Tibial nerve (tissue), 4 donors: ENCODE data around the gene ZNF98. TPM values are rescaled to one million over a fixed set of nuclear protein-coding genes. Genes with fewer than 3 reads are reported as not detected.

Source experiments
- DNase-seq, 2 donors: peaks; one replicate each; pipeline ENCODE4 v3.0.0-alpha.2; 2019; ENCODE audit warnings: low spot score in 2 of 2
- H3K27ac ChIP-seq, 4 donors: fragments of 200-600 bp; sonication (generic) in 3 of 4; one replicate each; pipeline ENCODE4 v1.5.1; 2017 to 2019; ENCODE audit warnings: mild to moderate bottlenecking in 1 of 4
- H3K27me3 ChIP-seq, 2 donors: fragments of 200-600 bp; sonication (generic) in 1 of 2; one replicate each; pipeline versions ENCODE4 v1.5.1 to v1.6.0; 2017 to 2019
- H3K36me3 ChIP-seq, 3 donors: fragments of 200-600 bp; sonication (generic); one replicate each; pipeline ENCODE4 v1.5.1; 2018 to 2019
- H3K4me1 ChIP-seq, 4 donors: fragments of 200-600 bp; sonication (generic) in 3 of 4; one replicate each; pipeline ENCODE4 v1.5.1; 2017 to 2019
- H3K4me3 ChIP-seq, 4 donors: fragments of 200-600 bp; sonication (generic) in 3 of 4; one replicate each; pipeline ENCODE4 v1.5.1; 2017 to 2019; ENCODE audit warnings: mild to moderate bottlenecking in 1 of 4, moderate library complexity in 1 of 4
- H3K9me3 ChIP-seq, 4 donors: fragments of 200-600 bp; sonication (generic) in 3 of 4; one replicate each; pipeline ENCODE4 v1.5.1; 2017 to 2019
- EP300 ChIP-seq, 2 donors: sonication (generic); formaldehyde crosslinking; IDR thresholded peaks; one replicate each; pipeline ENCODE4 v1.6.1; 2017; ENCODE audit warnings: antibody characterized with exemption in 2 of 2, mild to moderate bottlenecking in 1 of 2
- POLR2A ChIP-seq, 2 donors: fragments of 450-650 bp; IDR thresholded peaks; one replicate each; pipeline ENCODE4 v1.6.1; 2017; ENCODE audit warnings: antibody characterized with exemption in 2 of 2, mild to moderate bottlenecking in 2 of 2, moderate library complexity in 2 of 2
- WGBS, 2 donors: methylation state at CpG; one replicate each; pipeline ENCODE4 v1.1.5; 2018; 5-methylcytosine and 5-hydroxymethylcytosine counted together
- small RNA-seq: library from RNA; depleted of rRNA; stranded (forward); fragments of <200 nt; gene quantifications from one replicate; pipeline ENCODE3, GENCODE V24; 2016
- total RNA-seq, 4 donors: library from RNA; depleted of rRNA; stranded (reverse); fragments of >200 nt; gene quantifications; one replicate each; pipeline ENCODE4 v1.1.0, GENCODE V29; 2016
- TF ChIP-seq, protein P1 (sequence below), 5 experiments: fragments of 200-600 bp in 3 of 5; fragments of 450-650 bp in 2 of 5; sonication (generic) in 3 of 5; IDR thresholded peaks; one replicate each; pipeline ENCODE4 v1.5.1; 2016 to 2019; ENCODE audit warnings: antibody characterized with exemption in 5 of 5, mild to moderate bottlenecking in 3 of 5, moderate library complexity in 2 of 5

ZNF98 gene
- total RNA-seq, 4 donors from 2014 or later = 5.7 to 9.4 (median 6.3) TPM; not detected in 1

DNA sequence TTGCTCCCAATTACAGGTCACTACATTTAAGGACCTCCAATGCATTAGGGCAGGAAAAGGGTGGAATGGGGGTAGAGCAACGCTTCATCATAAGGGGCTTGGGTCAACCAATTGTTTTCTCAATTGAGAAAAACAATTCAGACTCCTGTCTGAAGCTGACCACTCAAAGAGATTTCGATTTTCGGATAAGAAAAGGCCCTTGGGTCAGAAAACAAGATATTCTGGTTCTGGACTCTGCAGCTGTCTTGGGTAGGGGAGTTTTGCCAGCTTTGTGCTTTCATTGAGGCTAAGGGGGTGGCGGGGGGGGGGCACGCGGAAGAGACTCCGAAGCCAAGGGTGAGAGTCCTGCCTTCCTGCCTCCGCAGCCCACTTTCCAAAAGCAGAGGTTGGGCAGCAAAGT, 4.8 kb upstream of the ZNF98 start:
- H3K27me3 ChIP-seq = peaks cover 0 to 6% of the 10 kb centered on the region in 2 donors
- H3K36me3 ChIP-seq = no peaks in the 10 kb centered on the region
- peaks cover 0 to 61% (median 0%) of the 10 kb centered on the region in 4 donors for H3K9me3 ChIP-seq
- H3K4me1 ChIP-seq = no peaks in the 10 kb centered on the region
- H3K27ac ChIP-seq = no peak overlapping the region
- no peak overlapping the region for H3K4me3 ChIP-seq
- no peak for DNase-seq
- TF ChIP-seq, protein P1, sequence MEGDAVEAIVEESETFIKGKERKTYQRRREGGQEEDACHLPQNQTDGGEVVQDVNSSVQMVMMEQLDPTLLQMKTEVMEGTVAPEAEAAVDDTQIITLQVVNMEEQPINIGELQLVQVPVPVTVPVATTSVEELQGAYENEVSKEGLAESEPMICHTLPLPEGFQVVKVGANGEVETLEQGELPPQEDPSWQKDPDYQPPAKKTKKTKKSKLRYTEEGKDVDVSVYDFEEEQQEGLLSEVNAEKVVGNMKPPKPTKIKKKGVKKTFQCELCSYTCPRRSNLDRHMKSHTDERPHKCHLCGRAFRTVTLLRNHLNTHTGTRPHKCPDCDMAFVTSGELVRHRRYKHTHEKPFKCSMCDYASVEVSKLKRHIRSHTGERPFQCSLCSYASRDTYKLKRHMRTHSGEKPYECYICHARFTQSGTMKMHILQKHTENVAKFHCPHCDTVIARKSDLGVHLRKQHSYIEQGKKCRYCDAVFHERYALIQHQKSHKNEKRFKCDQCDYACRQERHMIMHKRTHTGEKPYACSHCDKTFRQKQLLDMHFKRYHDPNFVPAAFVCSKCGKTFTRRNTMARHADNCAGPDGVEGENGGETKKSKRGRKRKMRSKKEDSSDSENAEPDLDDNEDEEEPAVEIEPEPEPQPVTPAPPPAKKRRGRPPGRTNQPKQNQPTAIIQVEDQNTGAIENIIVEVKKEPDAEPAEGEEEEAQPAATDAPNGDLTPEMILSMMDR (IDR thresholded peaks at IDR 0.05) = no peak
- no peak for TF ChIP-seq POLR2A (IDR thresholded peaks at IDR 0.05)
- TF ChIP-seq EP300 (IDR thresholded peaks at IDR 0.05) = no peak
- WGBS, 2 donors = 58 to 61% methylated on average over 8 of the region's 8 CpGs

DNA sequence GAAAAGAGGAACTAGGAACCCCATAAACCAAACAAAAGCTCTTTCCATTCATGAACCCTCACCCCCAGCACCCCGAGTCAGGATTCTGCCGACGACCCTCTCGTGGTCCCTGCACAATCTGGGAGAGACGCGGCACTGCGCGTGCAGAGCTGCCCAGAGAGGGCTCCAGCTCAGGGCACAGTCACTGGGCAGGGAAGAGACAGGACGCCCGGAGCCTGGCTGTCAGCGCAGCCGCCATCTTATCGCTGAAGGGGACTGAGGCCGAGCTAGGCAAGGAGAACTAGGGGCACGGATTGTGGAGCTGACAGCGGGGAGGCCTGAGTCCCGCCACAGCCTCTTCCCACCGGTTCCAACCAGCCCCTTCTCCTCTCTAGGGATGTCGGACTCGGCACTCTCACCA, 349 bp downstream of the ZNF98 start:
- H3K4me3 ChIP-seq = peak overlapping the region in 2 of 4 donors; percentile 9 to 38
- TF ChIP-seq, protein P1 (IDR thresholded peaks at IDR 0.05) = no peak
- TF ChIP-seq EP300 (IDR thresholded peaks at IDR 0.05) (no peak), POLR2A (IDR thresholded peaks at IDR 0.05) (no peak)
- H3K4me1 ChIP-seq = no peaks in the 10 kb centered on the region
- no peaks in the 10 kb centered on the region for H3K27me3 ChIP-seq
- peaks cover 0 to 59% (median 2%) of the 10 kb centered on the region in 4 donors for H3K9me3 ChIP-seq
- H3K36me3 ChIP-seq = no peaks in the 10 kb centered on the region
- 1 to 7% methylated on average over 18 to 20 of the region's 20 CpGs for WGBS, 2 donors
- no peak for DNase-seq
- H3K27ac ChIP-seq = no peak overlapping the region

DNA sequence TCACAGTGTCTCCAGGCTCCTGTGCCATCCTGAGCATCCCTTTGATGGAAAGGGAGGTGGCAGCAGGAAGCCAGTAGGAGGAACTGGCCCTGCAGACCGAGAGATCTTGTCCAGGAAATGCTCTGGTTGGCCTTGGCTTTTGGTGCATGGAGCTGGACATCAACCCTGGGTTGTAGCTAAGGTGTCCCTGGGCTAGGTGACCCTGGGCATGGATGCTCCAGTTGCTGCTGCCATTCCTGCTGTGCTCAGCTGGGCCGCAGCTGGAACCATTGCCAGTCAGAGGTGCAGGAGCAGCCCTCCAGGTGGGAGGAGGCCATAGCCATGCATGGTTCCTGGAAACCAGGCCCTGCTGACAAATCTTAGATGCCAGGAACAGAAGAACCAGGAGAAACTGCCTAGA, 67.5 kb downstream of the ZNF98 start:
- peaks cover 0 to 39% (median 0%) of the 10 kb centered on the region in 4 donors for H3K9me3 ChIP-seq
- H3K4me3 ChIP-seq = no peak overlapping the region
- H3K36me3 ChIP-seq = no peaks in the 10 kb centered on the region
- no peaks in the 10 kb centered on the region for H3K27me3 ChIP-seq
- 56 to 74% methylated on average over 2 of the region's 2 CpGs for WGBS, 2 donors
- H3K4me1 ChIP-seq = no peaks in the 10 kb centered on the region
- TF ChIP-seq, protein P1 (IDR thresholded peaks at IDR 0.05) = no peak
- TF ChIP-seq EP300 (IDR thresholded peaks at IDR 0.05) (no peak), POLR2A (IDR thresholded peaks at IDR 0.05) (no peak)
- DNase-seq = no peak
- no peak overlapping the region for H3K27ac ChIP-seq

Small RNAs within 50 kb of the gene (small RNA-seq; reads per million reads assigned to genes)
- gene AC011494.1 = not detected

Other genes starting within 250 kb of the ZNF98 start
- 1 to 10 TPM; 2.7 to 6.7 (median 3.2) TPM for gene ZNF676, start 225.4 kb downstream of the ZNF98 start, total RNA-seq
- gene ZNF729, start 135.9 kb downstream of the ZNF98 start, total RNA-seq = not detected
- under 1 TPM; under 0.01 to 0.78 (median 0.32) TPM for gene ZNF492, start 212.0 kb upstream of the ZNF98 start, total RNA-seq